GM18517 (cell line): Measurements from ENCODE around the gene MEGF11.

Experiments used
- ATAC-seq: cut with Tn5 transposase; IDR thresholded peaks from one replicate; pipeline ENCODE4 v1.9.1; 2021; ENCODE audit warnings: mild to moderate bottlenecking, moderate library complexity; ENCODE audit not compliant: unreplicated experiment

The MEGF11 gene

GRCh38 chr15:66123799-66124198 lies 129.8 kb downstream of the MEGF11 start:
- no peak for ATAC-seq

GRCh38 chr15:66120422-66120821 lies 133.1 kb downstream of the MEGF11 start:
- no peak for ATAC-seq

GRCh38 chr15:66117841-66118240 lies 135.7 kb downstream of the MEGF11 start:
- ATAC-seq: no peak

- no peak for ATAC-seq
Measured at GRCh38 chr15:66115568-66116206, 137.9 kb downstream of the MEGF11 start.

GRCh38 chr15:66114863-66115425 lies 138.6 kb downstream of the MEGF11 start:
- ATAC-seq: no peak

GRCh38 chr15:66112388-66112787 lies 141.2 kb downstream of the MEGF11 start:
- ATAC-seq: no peak

- ATAC-seq: no peak
Measured at GRCh38 chr15:66111363-66111762, 142.2 kb downstream of the MEGF11 start.

GRCh38 chr15:66110864-66111263 lies 142.7 kb downstream of the MEGF11 start:
- no peak for ATAC-seq

GRCh38 chr15:66109826-66110225 lies 143.7 kb downstream of the MEGF11 start:
- ATAC-seq: no peak

GRCh38 chr15:66108483-66109265 lies 144.9 kb downstream of the MEGF11 start:
- no peak for ATAC-seq

- ATAC-seq: no peak
Measured at GRCh38 chr15:66107070-66107469, 146.5 kb downstream of the MEGF11 start.

- ATAC-seq: no peak
Measured at GRCh38 chr15:66105286-66106265, 148.0 kb downstream of the MEGF11 start.

GRCh38 chr15:66103293-66103590 lies 150.3 kb downstream of the MEGF11 start:
- no peak for ATAC-seq

GRCh38 chr15:66102563-66103292 lies 150.8 kb downstream of the MEGF11 start:
- no peak for ATAC-seq

- ATAC-seq: no peak
Measured at GRCh38 chr15:66101715-66102395, 151.7 kb downstream of the MEGF11 start.

GRCh38 chr15:66100761-66101160 lies 152.8 kb downstream of the MEGF11 start:
- no peak for ATAC-seq

- no peak for ATAC-seq
Measured at GRCh38 chr15:66099950-66100671, 153.4 kb downstream of the MEGF11 start.

GRCh38 chr15:66098022-66098363 lies 155.6 kb downstream of the MEGF11 start:
- ATAC-seq: no peak
